HEK293T (cell line): ENCODE data around the gene BFSP2.
"Not testable (repeated sequence)": the region's sequence is repeated elsewhere in the genome, so short reads cannot be mapped to it uniquely, and the experiment has no call there.

Experiments used
- CTCF ChIA-PET: fragments of 350-600 bp; formaldehyde crosslinking; extraction: SDS; loops from one replicate; lab custom pipeline; 2021; ENCODE audit warnings: antibody characterized with exemption, inconsistent platforms; lab: Yijun Ruan, JAX
- POLR2A ChIA-PET: fragments of 350-600 bp; formaldehyde crosslinking; extraction: SDS; loops from one replicate; lab custom pipeline; 2020; ENCODE audit warnings: antibody characterized with exemption, inconsistent platforms; lab: Yijun Ruan, JAX
- DNase-seq: peaks from one replicate; pipeline ENCODE4 v3.0.0; 2012; ENCODE audit warnings: mixed read lengths; ENCODE audit errors: extremely low spot score
- ARNT ChIP-seq: fragments of 450-650 bp; IDR thresholded peaks from 2 replicates; pipeline ENCODE4 v1.6.1; 2017; ENCODE audit warnings: mild to moderate bottlenecking
- BHLHE40 ChIP-seq: fragments of 450-650 bp; IDR thresholded peaks from 2 replicates; pipeline ENCODE4 v1.6.1; 2016; ENCODE audit warnings: mild to moderate bottlenecking, moderate library complexity, borderline replicate concordance
- CTBP1 ChIP-seq: fragments of 450-650 bp; IDR thresholded peaks from 2 replicates; pipeline ENCODE4 v1.6.1; 2016; ENCODE audit warnings: borderline replicate concordance
- ELF4 ChIP-seq: fragments of 450-650 bp; IDR thresholded peaks from 2 replicates; pipeline ENCODE4 v1.6.1; 2017; ENCODE audit warnings: antibody characterized with exemption
- FOXA1 ChIP-seq: fragments of 450-650 bp; IDR thresholded peaks from 2 replicates; pipeline ENCODE4 v1.6.1; 2016; ENCODE audit warnings: mild to moderate bottlenecking
- FOXK2 ChIP-seq: fragments of 450-650 bp; IDR thresholded peaks from 2 replicates; pipeline ENCODE4 v1.6.1; 2016; ENCODE audit warnings: mild to moderate bottlenecking
- FOXM1 ChIP-seq: fragments of 450-650 bp; IDR thresholded peaks from 2 replicates; pipeline ENCODE4 v1.6.1; 2017; ENCODE audit warnings: mild to moderate bottlenecking, borderline replicate concordance
- HDGF ChIP-seq: fragments of 450-650 bp; IDR thresholded peaks from 2 replicates; pipeline ENCODE4 v1.6.1; 2017; ENCODE audit warnings: antibody characterized with exemption, borderline replicate concordance
- L3MBTL2 ChIP-seq: fragments of 450-650 bp; conservative IDR thresholded peaks from 2 replicates; pipeline ENCODE4 v1.6.1; 2016; ENCODE audit warnings: mild to moderate bottlenecking
- LEF1 ChIP-seq: fragments of 450-650 bp; IDR thresholded peaks from 2 replicates; pipeline ENCODE4 v1.6.1; 2017; ENCODE audit warnings: mild to moderate bottlenecking, borderline replicate concordance
- NFRKB ChIP-seq: fragments of 450-650 bp; IDR thresholded peaks from 2 replicates; pipeline ENCODE4 v1.6.1; 2016; ENCODE audit warnings: mild to moderate bottlenecking, moderate library complexity
- PKNOX1 ChIP-seq: fragments of 450-650 bp; IDR thresholded peaks from 2 replicates; pipeline ENCODE4 v1.6.1; 2016
- SP1 ChIP-seq: fragments of 450-650 bp; IDR thresholded peaks from 2 replicates; pipeline ENCODE4 v1.6.1; 2017
- SUZ12 ChIP-seq: fragments of 450-650 bp; IDR thresholded peaks from 2 replicates; pipeline ENCODE4 v1.6.1; 2016; ENCODE audit warnings: mild to moderate bottlenecking
- TARDBP ChIP-seq: fragments of 450-650 bp; IDR thresholded peaks from 2 replicates; pipeline ENCODE4 v1.6.1; 2016
- ZNF384 ChIP-seq: fragments of 450-650 bp; IDR thresholded peaks from 2 replicates; pipeline ENCODE4 v1.6.1; 2016

The BFSP2 gene

GRCh38 chr3:133488785-133489367 is 89.0 kb downstream of the BFSP2 start:
- CTCF ChIA-PET: interaction anchor here (0.9 to 1.5 kb wide), 3 partner anchors 12 to 30 kb away, joined by 3 to 5 read pairs (median 4); no protein-coding TSS in a partner anchor
- no peak for DNase-seq
- TF ChIP-seq ELF4: no peak
- no peak for TF ChIP-seq HDGF
- no peak for TF ChIP-seq ZNF384
- TF ChIP-seq SUZ12: no peak
- no peak for TF ChIP-seq FOXK2
- no peak for TF ChIP-seq NFRKB
- no peak for TF ChIP-seq ARNT
- no peak for TF ChIP-seq FOXA1
- TF ChIP-seq PKNOX1: no peak
- no peak for TF ChIP-seq LEF1
- TF ChIP-seq FOXM1: no peak
- POLR2A ChIA-PET: interaction anchor here (1.0 kb wide), 1 partner anchor 85 kb away, joined by 4 read pairs; the partner anchor contains the start of gene CDV3

- TF ChIP-seq ELF4 (no peak), ARNT (no peak), FOXA1 (no peak), FOXM1 (no peak), L3MBTL2 (no peak)
- POLR2A ChIA-PET: interaction anchor here (1.0 kb wide), 1 partner anchor 84 kb away, joined by 4 read pairs; the partner anchor contains the start of gene CDV3
- CTCF ChIA-PET: interaction anchor here (1.1 to 1.5 kb wide), 2 partner anchors 11 to 22 kb away, joined by 4 to 5 read pairs; no protein-coding TSS in a partner anchor
- no peak for DNase-seq
Measured at GRCh38 chr3:133489466-133490085, 89.7 kb downstream of the BFSP2 start.

- no peak for DNase-seq
- ChIA-PET POLR2A (no interaction called here), CTCF (no interaction called here)
- TF ChIP-seq SUZ12: no peak
- no peak for TF ChIP-seq FOXK2
- no peak for TF ChIP-seq HDGF
- no peak for TF ChIP-seq TARDBP
- TF ChIP-seq BHLHE40: no peak
- TF ChIP-seq ELF4: no peak
- TF ChIP-seq PKNOX1: no peak
- no peak for TF ChIP-seq SP1
- TF ChIP-seq ARNT: no peak
Measured at GRCh38 chr3:133490468-133491351, 90.9 kb downstream of the BFSP2 start.

GRCh38 chr3:133491481-133492059 is 91.7 kb downstream of the BFSP2 start:
- TF ChIP-seq FOXM1 (no peak), FOXA1 (no peak), CTBP1 (no peak)
- POLR2A ChIA-PET: no interaction called here
- CTCF ChIA-PET: no interaction called here
- DNase-seq: no peak

GRCh38 chr3:133492159-133492741 is 92.4 kb downstream of the BFSP2 start:
- ChIA-PET CTCF (no interaction called here), POLR2A (interaction anchor here (0.6 kb wide), 1 partner anchor 13 kb away, joined by 3 read pairs; no protein-coding TSS in a partner anchor)
- TF ChIP-seq LEF1: no peak
- no peak for TF ChIP-seq SUZ12
- no peak for TF ChIP-seq FOXM1
- DNase-seq: no peak

DNA sequence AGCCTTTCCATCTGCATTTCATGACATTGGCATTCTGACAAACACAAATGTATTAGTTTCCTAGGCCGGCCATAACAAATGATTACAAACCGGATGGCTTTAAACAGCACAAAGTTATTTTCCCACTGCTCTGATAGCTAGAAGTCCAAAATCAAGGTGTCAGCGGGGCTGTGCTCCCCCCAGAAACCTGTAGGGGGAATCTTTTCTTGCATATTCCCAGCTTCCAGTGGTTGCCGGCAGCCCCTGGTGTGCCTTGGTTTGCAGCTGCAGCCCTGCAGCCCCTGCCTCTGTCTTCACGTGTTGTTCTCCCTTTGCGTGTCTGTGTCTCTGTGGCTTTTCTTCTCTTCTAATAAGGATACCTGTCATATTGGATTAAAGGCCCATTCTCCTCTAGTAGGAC is 94.6 kb downstream of the BFSP2 start:
- DNase-seq: peak; percentile 60
- CTCF ChIA-PET: interaction anchor here (0.7 to 1.1 kb wide), 3 partner anchors 12 to 53 kb away, joined by 4 read pairs; no protein-coding TSS in a partner anchor
- no peak for TF ChIP-seq FOXK2
- no peak for TF ChIP-seq ARNT
- POLR2A ChIA-PET: no interaction called here

DNA sequence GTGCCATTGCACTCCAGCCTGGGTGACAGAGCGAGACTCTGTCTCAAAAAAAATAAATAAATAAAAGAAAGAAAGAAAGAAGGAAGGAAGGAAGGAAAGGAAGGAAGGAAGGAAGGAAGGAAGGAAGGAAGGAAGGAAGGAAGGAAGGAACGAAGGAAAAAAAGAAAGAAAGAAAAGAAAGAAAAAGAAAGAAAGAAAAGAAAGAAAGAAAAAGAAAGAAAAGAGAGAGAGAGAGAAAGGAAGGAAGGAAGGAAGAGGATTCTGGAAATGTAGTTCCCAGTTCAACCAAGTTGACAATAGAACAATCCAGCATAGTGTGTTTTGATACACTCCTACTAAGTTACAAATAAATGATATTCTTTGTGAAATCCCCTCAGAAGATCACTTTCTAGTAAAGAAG is 102.7 kb downstream of the BFSP2 start:
- DNase-seq, POLR2A ChIA-PET, CTCF ChIA-PET: not testable (repeated sequence)
